ENCODE data around the gene RELT.

RELT gene, protein sequence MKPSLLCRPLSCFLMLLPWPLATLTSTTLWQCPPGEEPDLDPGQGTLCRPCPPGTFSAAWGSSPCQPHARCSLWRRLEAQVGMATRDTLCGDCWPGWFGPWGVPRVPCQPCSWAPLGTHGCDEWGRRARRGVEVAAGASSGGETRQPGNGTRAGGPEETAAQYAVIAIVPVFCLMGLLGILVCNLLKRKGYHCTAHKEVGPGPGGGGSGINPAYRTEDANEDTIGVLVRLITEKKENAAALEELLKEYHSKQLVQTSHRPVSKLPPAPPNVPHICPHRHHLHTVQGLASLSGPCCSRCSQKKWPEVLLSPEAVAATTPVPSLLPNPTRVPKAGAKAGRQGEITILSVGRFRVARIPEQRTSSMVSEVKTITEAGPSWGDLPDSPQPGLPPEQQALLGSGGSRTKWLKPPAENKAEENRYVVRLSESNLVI

DNA sequence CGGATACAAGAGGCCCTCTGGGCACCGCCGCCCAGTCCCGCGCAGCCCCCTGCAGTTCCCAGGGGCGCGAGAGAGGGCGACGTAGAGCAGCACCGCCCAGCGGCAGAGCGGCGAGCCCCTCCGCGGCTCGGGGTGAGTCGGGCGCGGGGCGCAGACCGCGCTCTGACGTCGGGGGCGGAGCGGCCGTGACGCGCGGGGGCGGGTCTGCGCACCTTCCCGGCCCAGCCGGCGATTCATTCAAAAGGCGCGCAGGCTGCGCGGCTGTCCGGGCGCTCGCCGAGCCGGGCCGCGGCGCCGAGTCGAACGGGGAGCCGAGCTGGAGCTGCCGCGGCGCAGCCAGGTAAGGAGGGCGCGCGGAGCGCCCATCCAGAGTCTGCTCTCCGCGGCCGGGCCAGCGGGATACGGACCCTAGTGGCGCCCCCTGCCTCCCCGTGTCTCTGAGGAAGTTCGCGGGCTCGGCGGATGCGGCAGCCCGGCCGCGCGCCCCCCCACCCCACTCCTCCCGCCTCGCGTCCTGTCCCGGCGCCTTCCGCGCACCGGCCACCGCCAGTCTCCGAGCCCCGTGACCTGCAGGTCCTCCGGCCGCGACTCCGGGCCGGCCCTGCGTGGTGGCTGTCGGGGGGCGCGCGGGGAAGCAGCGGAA, at the start of gene RELT:
Gene RELT (plus strand): TSS at position 240 of the 643 bp plus-strand sequence. CDS start 12,738 bp downstream, outside the sequence.
- peak; percentile 62 for DNase-seq (ENCODE audit: low read depth)
- H3K4me3 ChIP-seq (ENCODE audit: low read depth, low read length) = peak within 1 kb of the TSS; percentile 75

GRCh38 chr11:73326929-73327811, 49.0 kb upstream of the RELT start:
- H3K4me3 ChIP-seq (ENCODE audit: low read depth, low read length) = no peak overlapping the region
- DNase-seq (ENCODE audit: low read depth) = no peak

DNA sequence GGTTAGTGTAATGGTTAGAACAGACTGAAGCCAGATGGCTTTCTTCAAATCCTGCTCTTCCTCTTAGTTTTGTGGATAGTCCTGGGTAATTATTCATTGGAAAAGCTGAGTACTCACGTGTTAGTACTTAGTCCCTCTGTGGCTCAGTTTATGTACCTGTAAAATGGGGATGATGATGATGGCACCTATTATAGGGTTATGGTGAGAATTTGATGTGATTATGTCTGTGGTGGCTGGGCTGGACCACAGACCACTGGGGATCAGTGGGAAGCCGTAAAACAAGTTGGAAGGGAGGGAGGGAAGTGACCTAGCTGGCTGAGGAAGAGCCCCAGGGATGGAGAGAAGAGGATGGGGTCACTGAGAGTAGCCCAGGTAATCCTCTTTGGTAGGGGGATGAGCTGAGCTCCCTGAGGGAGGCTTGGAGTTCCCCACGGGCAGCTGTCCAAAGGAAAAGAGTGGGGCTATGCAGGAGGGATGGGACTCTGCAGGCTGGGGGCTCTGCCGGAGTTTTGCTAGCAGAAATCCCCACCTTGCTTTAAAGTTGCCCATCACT, 48.3 kb upstream of the RELT start:
- DNase-seq (ENCODE audit: low read depth) = no peak
- no peak overlapping the region for H3K4me3 ChIP-seq (ENCODE audit: low read depth, low read length)

DNA sequence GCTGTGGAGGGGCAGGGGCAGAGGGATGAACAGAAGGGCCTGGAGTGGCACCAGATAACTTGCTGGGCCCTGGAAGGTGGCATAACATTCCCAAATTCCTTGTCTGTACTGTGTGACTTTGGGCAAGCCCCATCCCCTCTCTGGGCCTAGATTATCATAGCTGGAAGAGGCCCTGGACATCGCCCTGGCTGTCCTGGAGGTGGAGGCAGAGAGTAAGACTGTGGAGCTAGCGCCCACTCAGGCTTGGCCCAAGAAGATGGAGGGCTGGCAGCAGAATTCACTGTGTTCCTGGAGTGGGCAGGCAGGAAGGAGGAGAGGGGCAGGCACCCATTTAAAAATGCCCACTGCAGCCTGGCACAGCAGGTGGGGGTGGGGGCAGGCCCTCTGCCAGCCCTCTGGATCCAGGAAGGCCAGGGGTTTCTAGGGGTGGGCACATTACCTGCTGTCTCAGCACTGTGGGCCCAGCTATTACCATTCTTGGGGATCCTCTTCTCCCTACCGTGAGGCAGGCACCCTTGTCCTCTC, 45.6 kb upstream of the RELT start:
- H3K4me3 ChIP-seq (ENCODE audit: low read depth, low read length) = no peak overlapping the region
- no peak for DNase-seq (ENCODE audit: low read depth)

- no peak for DNase-seq (ENCODE audit: low read depth)
- no peak overlapping the region for H3K4me3 ChIP-seq (ENCODE audit: low read depth, low read length)
These were observed 44.9 kb upstream of the RELT start for GRCh38 chr11:73331138-73331916.

- no peak overlapping the region for H3K4me3 ChIP-seq (ENCODE audit: low read depth, low read length)
- no peak for DNase-seq (ENCODE audit: low read depth)
These were observed 43.0 kb upstream of the RELT start for GRCh38 chr11:73333173-73333572.

DNA sequence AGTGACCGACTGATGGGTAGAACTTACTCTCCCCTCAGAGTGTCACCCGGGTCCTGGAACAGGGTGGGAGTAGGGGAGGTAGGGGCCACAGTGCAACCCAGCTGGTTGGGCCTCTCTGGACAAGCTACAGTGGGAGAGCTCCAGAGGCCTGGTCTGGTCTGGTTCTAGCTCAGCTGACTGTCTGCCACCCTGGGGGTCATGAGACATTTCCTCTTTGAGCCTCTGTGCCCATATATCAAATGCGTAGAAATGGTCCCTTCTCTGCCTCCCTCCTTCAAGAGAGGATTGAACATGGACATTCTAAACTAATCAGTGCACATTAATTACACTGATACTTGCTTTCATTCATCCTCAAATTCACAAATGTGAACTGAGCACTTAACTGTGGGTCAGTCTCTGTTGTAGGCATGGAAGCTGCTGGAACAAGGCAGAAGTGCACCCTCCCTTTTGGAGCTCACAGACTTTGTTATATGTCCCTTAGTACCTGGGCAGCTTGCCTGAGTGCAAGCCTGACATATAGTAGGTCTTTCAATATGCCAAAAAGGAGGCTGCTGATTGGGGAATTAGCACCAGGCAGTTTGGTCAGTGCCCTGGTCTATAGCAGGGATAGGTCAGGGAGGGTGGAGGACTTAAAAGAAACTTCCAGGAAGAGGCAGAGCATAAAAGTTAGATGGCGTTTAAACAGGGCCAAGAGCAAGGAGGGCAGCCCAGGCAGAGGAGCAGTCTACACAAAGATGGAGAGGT, 42.4 kb upstream of the RELT start:
- no peak for DNase-seq (ENCODE audit: low read depth)
- H3K4me3 ChIP-seq (ENCODE audit: low read depth, low read length) = no peak overlapping the region

GRCh38 chr11:73334384-73335203, 41.6 kb upstream of the RELT start:
- H3K4me3 ChIP-seq (ENCODE audit: low read depth, low read length) = no peak overlapping the region
- peak; percentile 78 for DNase-seq (ENCODE audit: low read depth)

DNA sequence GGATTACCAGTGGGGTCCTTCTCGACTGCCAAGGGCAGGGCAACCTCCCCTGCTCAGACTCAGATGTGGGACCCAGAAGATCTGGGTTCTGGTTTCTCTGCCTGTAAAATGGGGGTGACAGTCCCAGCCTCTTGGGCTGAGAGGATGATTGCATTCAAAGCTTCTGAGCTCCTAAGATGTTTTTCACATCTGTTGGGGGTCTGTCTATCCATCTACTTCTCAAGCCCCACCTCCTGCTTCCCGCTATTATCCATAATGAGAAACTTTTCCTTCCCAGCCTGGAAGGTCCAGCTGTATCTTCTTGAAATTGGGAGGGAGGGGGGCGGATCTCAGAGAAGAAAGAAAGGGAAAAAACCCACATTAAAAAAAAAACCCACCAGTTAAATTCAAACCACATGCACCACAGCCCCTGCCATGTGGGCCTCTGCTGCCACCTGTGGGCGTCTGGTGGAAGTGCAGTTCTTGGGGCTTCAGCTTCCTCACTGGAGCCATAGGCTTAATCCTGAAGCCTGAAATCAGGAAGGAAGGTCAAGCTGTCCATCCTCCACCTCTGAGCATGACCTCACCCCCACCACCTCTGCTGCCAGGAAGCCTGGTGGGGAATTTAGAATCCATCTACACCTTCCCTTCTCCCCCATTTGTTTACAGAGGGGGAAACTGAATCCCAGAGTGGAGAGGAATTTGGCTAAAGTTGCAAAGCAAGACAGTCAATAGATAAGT, 40.8 kb upstream of the RELT start:
- no peak for DNase-seq (ENCODE audit: low read depth)
- no peak overlapping the region for H3K4me3 ChIP-seq (ENCODE audit: low read depth, low read length)

- no peak overlapping the region for H3K4me3 ChIP-seq (ENCODE audit: low read depth, low read length)
- no peak for DNase-seq (ENCODE audit: low read depth)
These were observed 38.4 kb upstream of the RELT start for GRCh38 chr11:73337846-73338245.

DNA sequence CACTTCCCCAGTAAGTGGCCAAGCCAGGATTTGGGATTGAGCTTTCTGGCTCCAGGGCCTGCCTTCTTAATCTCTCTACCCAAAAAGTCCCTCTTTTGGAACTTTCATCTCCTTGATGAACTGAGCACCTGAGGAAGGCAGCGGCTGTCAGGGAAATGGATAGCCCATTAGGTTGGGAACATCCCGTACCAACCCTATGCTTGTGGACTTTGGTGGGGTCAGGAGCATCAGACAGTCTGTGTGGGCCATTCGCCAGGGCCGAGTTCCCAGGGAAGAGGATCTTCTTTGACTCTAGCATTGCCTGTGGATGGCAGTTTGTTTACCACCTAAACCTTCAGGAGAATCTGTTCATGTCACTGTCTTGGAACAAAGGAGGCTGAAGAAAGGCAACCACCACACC, 37.9 kb upstream of the RELT start:
- no peak overlapping the region for H3K4me3 ChIP-seq (ENCODE audit: low read depth, low read length)
- DNase-seq (ENCODE audit: low read depth) = no peak

GRCh38 chr11:73340164-73340563, 36.0 kb upstream of the RELT start:
- no peak for DNase-seq (ENCODE audit: low read depth)
- H3K4me3 ChIP-seq (ENCODE audit: low read depth, low read length) = no peak overlapping the region

DNA sequence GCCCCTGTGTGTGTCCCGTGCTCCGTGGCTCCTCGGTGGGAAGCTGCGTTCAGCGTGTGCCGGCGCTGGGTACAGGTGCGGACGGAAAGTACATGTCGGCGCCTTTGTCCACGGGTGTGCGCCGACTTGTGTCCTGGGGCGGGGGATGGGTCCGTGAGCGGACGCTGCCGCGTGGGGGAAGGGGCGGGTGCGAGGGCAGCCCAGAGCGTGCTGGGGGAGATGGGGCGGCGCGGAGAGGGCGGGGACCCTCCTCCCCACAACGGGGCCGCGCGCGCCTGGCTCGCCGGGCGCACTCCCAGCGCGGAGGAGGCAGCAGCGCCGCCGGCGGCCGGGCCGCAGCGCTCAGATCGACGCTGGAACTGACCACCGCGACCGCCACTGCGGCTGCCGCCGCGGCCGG, 33.6 kb upstream of the RELT start:
- DNase-seq (ENCODE audit: low read depth) = no peak
- H3K4me3 ChIP-seq (ENCODE audit: low read depth, low read length) = no peak overlapping the region

DNA sequence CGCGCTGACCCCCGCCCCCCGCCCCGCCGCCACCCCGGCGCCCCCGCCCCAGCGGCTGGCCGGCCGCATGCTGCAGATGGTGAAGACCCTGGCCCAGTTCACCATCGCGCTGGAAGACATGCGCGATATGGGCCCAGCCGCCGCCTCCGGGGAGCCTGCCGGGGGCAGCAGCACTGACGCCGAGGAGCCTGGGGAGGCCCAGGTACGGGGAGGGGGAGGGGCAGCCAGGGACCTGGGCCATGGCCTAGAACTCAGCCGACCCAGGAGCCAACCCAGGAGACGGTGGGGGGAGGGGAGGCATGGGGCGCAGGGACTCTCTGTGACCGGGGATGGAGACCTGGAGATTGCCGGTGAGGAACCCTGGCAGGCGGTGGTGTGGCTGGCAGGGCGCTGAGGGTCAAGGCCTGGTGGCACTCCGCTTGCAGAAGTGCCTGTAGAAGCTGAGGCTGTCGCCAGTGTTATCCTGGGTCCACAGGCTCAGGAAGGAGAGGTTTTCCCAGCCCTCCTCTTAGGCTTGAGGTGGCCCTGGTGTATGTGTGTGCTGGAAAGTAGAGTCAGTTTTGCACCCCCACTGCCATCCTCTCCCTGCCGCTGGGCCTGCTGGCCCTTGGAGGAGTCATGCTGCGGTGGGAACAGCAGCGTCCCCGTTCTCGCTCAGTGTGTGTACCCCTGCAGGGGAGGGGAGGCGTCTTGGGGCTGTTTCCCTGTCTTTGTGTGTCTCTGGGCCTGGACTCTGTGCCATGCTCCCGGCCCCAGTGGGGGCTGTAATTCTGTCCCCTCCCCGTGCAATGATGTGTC, 32.9 kb upstream of the RELT start:
- H3K4me3 ChIP-seq (ENCODE audit: low read depth, low read length) = no peak overlapping the region
- DNase-seq (ENCODE audit: low read depth) = no peak

DNA sequence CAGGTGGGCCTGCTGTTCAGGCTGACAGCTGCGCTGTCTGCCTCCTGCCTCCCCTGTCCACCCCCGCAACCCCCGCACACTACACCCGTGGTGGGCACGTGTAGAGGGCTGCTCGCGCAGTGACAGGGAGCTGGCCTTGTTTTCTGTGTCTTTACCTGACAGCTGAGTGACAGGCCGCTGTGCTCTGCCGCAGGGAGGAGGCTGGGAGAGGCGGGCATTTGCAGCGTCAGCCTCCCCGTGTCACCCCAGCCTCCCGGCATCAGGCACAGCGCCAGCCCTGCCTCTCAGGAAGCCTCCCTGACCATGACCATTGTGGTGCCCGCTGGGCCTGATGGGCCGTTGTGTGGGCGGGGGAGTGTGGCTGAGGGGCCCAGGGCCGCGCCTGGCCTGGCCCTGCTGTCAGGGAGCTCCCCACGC, 32.0 kb upstream of the RELT start:
- no peak for DNase-seq (ENCODE audit: low read depth)
- H3K4me3 ChIP-seq (ENCODE audit: low read depth, low read length) = no peak overlapping the region
